SK-N-SH (cell line): ENCODE data around the gene GPT2.

Experiments
- CTCF ChIP-seq: fragments of 200-600 bp; sonication (generic); IDR thresholded peaks from 2 replicates; pipeline ENCODE4 v1.6.1; 2017; ENCODE audit warnings: antibody characterized with exemption, mild to moderate bottlenecking, moderate library complexity
- EP300 ChIP-seq, 2 experiments: IDR thresholded peaks; 2 replicates each; pipeline versions ENCODE4 v1.4.0 to v1.6.1; 2012; ENCODE audit warnings: borderline replicate concordance in 1 of 2, low read depth in 1 of 2, low read length in 1 of 2
- FOXJ3 ChIP-seq: sonication (generic); formaldehyde crosslinking; IDR thresholded peaks from 2 replicates; pipeline ENCODE4 v1.5.1; 2020; ENCODE audit warnings: mild to moderate bottlenecking, missing genetic modification reagents
- FOXM1 ChIP-seq: IDR thresholded peaks from 2 replicates; pipeline ENCODE4 v1.4.0; 2012; ENCODE audit warnings: low read depth, mild to moderate bottlenecking
- NRF1 ChIP-seq: IDR thresholded peaks from 2 replicates; pipeline ENCODE4 v1.6.1; 2012; ENCODE audit warnings: low read depth, mild to moderate bottlenecking, low read length
- PBX3 ChIP-seq: IDR thresholded peaks from 2 replicates; pipeline ENCODE4; 2012
- POLR2AphosphoS5 ChIP-seq: IDR thresholded peaks from 2 replicates; pipeline ENCODE4 v1.6.1; 2012; ENCODE audit warnings: low read depth, low read length
- RCOR1 ChIP-seq: fragments of 150-350 bp; IDR thresholded peaks from 2 replicates; pipeline ENCODE4 v1.6.1; 2017; ENCODE audit warnings: antibody characterized with exemption, low read length
- REST ChIP-seq: IDR thresholded peaks from 2 replicates; pipeline ENCODE4 v1.6.1; 2012; ENCODE audit warnings: mild to moderate bottlenecking, low read depth, low read length, moderate library complexity
- RFX5 ChIP-seq: IDR thresholded peaks from 2 replicates; pipeline ENCODE4 v1.6.1; 2012; ENCODE audit warnings: mild to moderate bottlenecking, improper control_type of control experiment, low read length
- RXRA ChIP-seq: IDR thresholded peaks from 2 replicates; pipeline ENCODE4 v1.4.0; 2012; ENCODE audit warnings: low read depth, mild to moderate bottlenecking, borderline replicate concordance
- SMC3 ChIP-seq: IDR thresholded peaks from 2 replicates; pipeline ENCODE4 v1.6.1; 2012; ENCODE audit warnings: low read depth, low read length, improper control_type of control experiment
- TAF1 ChIP-seq: IDR thresholded peaks from 2 replicates; pipeline ENCODE4 v1.6.1; 2012; ENCODE audit warnings: low read depth, mild to moderate bottlenecking, low read length, moderate library complexity, borderline replicate concordance
- USF2 ChIP-seq: fragments of 150-350 bp; IDR thresholded peaks from 2 replicates; pipeline ENCODE4 v1.6.1; 2017; ENCODE audit warnings: antibody characterized with exemption, low read length, low read depth, borderline replicate concordance

- TF ChIP-seq CTCF = no peak
- no peak for TF ChIP-seq PBX3
- TF ChIP-seq REST = no peak
- TF ChIP-seq POLR2AphosphoS5 = no peak
- TF ChIP-seq TAF1 = no peak
- no peak for TF ChIP-seq RFX5
- TF ChIP-seq RCOR1 = no peak
- TF ChIP-seq EP300 (IDR thresholded peaks at IDR 0.05; ENCODE audit: borderline replicate concordance in 1 of 2, low read depth in 1 of 2, low read length in 1 of 2) = no peak
- no peak for TF ChIP-seq USF2
- TF ChIP-seq FOXM1 = no peak
- no peak for TF ChIP-seq SMC3
- TF ChIP-seq NRF1 = no peak
- TF ChIP-seq RXRA = no peak
- no peak for TF ChIP-seq FOXJ3 (CRISPR knock-in tag)
Observed at GRCh38 chr16:46961373-46962353, 77.5 kb downstream of the GPT2 start.
